HG03520 (cell line): Measurements from ENCODE around the gene CD177.
"Not testable (repeated sequence)": the region's sequence is repeated elsewhere in the genome, so short reads cannot be mapped to it uniquely, and the experiment has no call there.

ENCODE experiments used
- ATAC-seq: cut with Tn5 transposase; IDR thresholded peaks from one replicate; pipeline ENCODE4 v1.9.1; 2021; ENCODE audit warnings: mild to moderate bottlenecking, moderate library complexity; ENCODE audit not compliant: unreplicated experiment

CD177 gene

DNA sequence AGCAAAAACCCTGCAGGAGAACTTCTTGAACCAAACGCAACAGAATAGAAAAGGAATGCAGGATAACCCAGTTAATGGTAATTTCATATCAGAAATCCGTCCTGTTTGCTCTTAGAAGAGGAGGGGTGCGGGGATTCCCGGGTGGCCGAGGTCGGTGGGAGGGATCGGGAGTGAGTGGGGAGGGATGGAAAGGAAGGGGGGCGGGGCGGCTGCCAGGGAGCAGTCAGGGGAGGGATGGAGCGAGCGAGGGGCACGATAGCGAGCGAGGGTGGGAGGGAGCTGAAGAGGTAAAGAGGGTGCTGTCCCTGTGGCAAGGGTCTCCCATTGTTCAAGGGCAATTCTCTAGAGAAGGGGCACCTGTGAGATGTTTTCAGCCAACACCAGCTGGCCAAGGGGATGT is 26.5 kb downstream of the CD177 start:
- ATAC-seq, result no peak

DNA sequence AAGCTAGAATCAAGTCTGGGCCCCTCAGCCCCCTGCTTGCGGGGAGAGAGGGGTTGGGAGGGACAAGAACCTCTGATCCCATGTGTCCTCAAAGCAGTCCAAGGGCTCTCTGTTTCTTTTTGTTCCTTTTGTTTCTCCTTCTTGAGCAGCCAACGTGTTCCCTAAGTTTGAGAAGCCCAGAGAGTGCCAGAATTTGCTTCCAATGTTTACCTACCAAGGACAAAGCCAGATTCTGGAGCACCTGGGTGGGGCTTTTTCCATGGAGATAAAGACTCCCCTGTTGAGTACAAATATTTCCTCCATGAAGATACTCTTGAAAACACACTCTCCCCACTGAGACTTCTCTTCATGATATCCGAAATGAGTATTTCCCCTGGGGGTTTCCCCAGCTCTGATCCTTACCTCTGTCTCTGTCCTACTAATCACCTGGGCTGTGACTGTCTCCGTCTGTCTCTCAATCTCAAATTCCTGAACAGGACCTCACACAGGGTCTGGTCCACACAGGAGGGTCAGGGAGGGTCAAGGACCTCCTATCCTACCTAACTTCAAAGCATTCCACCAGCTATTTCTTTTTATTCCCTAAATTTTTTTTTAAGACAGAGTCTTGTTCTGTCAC is 27.4 kb downstream of the CD177 start:
- no peak for ATAC-seq

DNA sequence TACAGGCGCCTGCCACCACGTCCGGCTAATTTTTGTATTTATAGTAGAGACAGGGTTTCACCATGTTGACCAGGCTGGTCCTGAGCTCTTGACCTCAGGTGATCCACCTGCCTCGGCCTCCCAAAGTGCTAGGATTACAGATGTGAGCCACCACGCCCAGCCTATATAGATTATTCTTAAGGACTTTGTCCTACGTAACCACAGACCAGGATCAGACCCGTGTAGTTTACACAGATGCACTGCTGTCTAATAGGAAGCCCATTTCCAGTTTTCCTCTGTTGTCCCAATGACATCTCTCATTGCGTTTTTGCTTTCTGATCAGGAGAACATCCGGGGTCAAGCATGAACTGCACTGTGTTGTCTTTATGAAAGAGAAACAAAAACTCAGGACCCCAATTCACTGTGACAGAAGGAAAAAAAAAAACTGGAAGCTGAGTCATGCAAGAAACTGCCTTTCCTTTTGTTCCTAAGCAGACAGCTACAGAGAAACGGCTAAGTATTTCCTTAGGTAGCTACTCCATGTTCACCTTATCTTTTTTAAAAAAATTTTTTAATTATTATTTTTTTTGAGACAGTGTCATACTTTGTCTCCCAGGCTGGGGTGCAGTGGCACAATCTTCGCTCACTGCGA is 29.2 kb downstream of the CD177 start:
- ATAC-seq, result not testable (repeated sequence)

DNA sequence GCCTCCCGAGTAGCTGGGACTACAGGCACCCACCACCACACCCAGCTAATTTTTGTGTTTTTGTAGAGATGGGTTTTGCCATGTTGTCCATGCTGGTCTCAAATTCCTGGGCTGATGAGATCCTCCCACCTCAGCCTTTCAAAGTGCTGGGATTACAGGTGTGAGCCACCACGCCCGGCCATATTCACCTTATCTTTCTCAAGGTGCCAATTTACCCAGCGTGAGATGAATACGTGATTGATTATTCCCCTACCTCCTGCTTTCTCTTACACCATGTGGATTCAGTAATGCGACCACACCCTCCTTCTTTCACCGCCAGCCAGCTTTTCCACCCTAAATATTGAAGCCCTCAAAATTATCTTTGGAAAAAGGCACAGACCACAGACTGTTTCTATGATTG is 29.8 kb downstream of the CD177 start:
- ATAC-seq, result not testable (repeated sequence)

DNA sequence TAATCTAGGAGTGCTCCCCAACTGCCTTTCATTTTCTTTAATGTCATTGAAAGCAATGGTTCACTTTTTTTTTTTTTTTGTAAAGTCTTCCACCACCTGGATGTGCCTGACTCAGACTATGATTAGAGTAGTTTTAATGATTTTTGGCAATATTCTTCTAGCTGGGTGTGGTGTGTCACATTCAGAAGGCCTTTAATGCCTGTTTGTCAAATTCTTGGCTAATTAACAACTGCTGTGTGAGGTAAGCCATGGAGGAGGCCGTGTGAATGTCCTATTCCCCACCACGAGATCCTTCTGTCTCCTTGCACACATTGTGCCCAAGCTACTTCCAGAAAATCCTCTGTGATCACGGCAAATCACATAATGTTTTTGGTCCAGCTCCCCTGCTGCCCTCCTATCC is 30.3 kb downstream of the CD177 start:
- ATAC-seq, result not testable (repeated sequence)

DNA sequence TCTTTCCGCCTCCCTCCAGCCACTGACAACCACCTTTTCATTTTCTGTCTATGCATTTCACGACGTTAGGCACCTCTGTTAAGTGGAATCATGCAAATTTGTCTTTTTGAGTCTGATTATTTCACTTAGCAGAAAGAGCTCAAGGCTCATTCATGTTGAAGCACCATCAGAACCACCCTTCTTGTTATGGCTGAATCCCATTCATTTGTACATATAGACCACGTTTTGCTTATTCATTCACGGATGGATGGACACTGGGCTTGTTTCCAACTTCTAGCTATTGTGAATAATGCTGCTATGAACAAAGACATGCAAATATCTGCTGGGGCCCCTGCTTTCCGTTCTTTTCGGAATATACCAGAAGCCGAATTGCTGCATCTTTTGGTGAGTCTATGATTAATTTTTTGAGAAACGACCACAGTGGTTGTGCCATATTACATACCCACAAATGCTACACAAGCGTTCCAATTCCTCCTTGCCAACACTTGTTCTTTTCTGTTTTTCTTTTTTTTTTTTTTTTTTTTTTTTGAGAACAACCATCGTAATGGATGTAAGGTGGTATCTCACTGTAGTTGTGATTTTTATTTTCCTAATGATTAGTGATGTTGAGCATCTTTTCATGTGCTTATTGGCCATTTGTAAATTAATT is 37.5 kb downstream of the CD177 start:
- ATAC-seq, result not testable (repeated sequence)

DNA sequence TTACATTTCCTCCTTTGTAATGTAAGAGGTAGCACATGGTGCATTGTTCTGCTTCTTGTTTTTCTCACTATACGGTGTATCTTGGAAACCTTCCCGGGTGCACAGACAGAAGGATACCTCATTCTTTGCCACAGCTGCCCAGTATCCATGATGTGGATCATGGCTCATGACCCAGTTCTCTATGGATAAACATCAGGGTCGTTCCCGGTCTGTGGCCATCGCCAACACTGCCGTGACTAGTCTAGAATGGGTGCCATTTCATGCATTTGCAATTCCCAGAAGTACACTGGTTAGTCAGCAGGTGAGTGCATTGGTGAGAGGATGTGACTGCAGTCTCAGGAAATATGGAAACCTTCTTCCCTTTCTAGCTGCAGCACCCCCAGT is 38.1 kb downstream of the CD177 start:
- ATAC-seq, result not testable (repeated sequence)

DNA sequence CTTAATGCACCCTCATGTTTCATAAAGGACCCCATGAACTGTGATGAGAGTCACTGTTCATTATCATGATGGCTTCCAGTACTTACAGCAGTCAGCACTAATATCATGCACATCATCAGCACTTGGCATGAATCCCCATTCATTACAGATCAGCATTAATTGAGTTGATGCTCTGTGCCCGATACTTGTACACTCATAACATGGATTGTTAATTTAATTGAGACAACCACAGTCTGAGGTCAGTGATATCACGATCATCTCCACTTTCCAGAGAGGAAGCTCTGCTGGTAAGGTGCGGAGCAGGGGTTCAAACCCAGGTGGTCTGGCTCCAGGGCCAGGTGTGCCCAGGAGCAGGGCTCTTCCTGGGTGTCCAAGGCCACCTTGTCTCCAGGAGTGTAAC is 40.0 kb downstream of the CD177 start:
- ATAC-seq, result not testable (repeated sequence)

DNA sequence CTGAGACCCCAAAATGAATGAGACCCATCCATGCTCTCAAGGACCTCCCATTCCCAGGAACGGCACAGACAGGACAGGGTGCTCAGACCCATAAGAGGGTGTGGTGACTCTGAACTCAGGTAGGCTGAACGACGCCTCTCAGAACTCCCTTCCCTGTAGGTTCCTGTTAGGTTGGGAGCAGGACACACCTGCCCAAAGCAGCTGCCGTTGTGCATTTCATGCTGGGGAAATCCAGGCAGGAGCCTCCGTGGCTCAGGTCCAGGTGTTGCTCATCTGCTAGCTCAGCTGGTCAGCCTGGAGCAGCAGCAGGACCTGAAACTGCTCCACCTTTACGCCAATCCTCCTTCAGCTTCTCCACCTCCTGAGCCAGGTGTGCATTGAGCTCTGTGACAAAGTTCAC is 42.1 kb downstream of the CD177 start:
- ATAC-seq, result no peak

DNA sequence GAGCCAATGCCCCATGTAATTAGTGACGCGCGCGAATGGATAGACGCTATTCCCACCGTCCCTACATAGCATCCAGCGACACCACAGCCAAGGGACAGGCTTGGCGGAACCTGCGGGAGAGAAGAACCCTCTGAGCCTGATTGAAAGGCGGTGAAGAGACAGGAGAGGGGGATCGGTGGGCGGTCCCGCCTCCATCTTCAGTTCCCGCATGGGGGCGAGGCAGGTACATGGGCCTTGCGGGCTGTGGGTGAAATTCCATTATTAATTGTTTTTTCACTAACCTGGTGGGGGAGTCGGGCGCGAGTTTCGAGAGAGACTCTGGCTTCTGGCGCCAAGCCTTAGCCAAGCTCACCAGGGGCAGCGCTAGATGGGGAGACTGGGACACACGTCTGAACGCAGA is 52.8 kb downstream of the CD177 start:
- ATAC-seq, result no peak

DNA sequence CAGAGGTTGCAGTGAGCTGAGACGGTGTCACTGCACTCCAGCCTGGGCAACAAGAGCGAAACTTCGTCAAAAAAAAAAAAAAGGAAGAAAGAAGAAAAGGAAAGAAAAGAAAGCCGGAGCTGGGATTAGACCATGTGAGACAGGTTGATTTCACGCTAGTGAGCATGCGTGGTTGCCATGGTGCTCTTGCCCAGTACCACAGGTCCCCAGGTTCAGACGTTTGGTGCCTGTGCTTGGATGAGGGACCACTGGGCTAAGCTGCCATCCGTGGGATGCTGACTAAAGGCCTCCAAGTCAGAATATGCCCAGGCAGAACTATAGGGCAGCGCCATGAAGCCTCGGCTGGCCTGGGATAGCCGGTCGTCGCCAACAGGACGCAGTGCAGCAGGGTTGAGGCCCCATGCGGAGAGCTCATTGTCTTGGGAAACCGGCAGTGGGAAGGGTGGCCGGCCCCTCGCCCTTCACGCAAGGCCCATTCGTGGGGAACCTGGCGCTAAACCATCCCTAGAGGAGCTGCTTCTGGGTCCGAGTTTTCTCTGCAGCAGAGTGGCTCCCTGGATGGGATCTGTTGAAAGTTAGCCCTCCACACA is 54.0 kb downstream of the CD177 start:
- ATAC-seq, result no peak

DNA sequence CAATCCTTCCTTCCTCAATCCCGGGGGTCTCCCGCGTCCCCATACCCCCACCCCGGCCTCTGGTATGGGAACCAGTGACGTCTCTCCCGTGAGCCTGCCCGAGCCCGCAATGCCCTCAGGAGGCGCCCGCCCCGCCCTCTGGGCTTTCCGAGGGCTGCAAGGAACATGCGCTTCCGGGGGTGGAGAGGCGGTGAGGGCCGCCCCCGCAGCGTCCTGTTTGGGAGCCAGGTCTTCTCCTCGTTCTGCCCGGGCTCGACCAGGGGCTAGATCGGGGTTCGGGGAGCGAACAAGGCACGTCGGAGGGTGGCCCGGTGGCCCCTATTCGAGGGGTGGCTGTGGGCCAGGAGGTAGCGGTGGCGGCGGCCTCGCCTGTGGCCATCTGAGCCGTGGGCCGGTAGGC is 54.6 kb downstream of the CD177 start:
- ATAC-seq, result no peak

DNA sequence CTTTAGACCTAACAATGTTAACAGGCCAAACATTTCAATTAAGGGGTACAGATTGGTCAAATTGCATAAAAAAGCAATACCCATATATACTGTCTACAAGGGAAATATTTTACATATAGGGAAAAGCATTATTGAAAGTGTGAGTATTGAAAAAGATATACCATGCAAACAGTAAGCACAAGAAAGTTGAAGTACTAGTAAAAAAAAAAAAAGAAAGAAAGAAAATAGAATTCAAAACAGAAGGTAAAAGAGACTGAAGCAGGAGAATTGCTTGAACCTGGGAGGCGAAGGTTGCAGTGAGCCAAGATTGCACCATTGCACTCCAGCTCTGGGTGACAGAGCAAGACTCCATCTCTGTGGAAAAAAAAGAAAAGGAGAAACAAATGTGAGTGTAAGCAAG is 55.9 kb downstream of the CD177 start:
- no peak for ATAC-seq

DNA sequence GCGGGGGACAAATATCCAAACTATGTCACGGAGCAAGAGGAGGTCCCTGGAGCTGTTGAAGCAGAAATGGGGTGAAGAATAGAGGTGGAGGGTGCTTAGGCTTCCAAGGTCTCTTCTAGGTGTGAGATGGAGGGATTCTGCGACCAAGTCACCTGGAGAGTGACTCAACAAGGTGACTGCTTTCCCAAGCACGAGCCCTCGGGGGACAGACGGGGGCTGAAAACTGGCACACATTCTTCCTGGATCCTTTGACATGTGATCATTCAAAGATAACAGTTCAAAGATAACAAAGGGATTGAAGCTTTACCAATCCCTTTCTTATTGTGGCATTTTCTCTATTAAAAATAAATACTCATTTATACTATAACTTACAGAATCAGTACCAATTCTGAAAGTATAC is 59.0 kb downstream of the CD177 start:
- ATAC-seq, result no peak
